Kasumi-1 (cell line): ENCODE results near the gene LTN1.

Experiments used
- DNase-seq, 2 experiments: peaks; one replicate each; lab custom pipeline; 2025; lab: John Stamatoyannopoulos, UW

The LTN1 gene

DNA sequence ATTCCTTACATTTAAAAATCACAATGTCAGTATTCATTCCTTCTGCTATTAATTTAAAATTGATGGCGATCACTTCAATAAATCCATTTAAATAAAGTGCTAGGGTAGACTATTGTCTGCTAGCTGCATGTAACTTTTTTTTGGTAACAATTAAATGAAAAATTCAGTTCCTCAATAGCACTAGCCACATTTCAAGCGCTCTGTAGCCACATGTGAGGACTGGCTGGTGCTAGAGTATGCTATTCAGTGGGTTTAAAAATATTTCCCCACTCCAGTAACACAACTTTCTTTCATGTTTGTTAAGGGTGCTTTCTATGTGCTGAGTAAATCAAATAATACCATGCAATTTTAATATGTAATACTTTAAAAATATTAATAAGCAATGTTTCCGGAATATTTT is 108.2 kb downstream of the LTN1 start:
- peak; percentile 47 to 67 for DNase-seq

DNA sequence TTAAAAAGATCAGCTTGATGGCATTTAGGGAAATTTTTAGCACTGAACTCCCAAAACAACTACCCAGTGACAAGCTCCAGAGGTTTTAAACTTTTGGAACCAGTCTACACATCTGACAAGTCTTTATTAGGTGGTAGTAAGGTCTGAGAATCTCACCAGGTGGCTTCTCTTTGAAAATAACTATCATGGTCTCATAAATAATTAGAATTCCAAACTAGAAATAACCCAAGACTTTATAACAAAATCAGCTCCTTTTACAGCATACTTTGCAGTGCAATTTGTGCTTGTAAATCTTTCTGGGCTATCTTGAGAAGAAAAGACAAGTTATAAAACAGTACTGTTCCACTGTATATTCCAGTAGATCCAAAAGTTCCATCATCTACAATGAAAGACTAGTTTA is 108.7 kb downstream of the LTN1 start:
- DNase-seq: no peak

DNA sequence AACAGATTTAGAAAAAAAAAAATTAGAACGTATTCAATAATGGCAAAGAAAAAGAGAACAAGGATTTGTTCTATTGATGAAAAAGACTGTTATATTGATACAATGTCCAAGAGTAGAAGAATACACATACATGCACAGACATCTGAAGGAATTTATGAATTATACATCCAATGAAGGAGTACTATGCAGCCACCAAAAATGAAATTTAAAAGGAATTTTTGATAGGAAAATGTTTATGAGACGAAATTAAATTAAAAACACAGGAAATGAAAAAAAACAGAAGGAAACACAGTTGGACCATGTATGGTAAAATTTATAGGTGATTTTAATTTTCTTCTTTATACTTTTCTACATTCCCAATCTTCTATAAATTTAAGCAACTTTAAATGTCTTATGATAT is 110.3 kb downstream of the LTN1 start:
- no peak for DNase-seq
